Breast epithelium (tissue), 3 donors: Measurements from ENCODE around the gene GKN1.

ENCODE experiments used
- CTCF ChIP-seq, 3 donors: fragments of 450-650 bp; IDR thresholded peaks; one replicate each; pipeline ENCODE4 v1.5.1; 2016 to 2017; ENCODE audit warnings: antibody characterized with exemption in 3 of 3, mild to moderate bottlenecking in 3 of 3, moderate library complexity in 3 of 3
- POLR2A ChIP-seq: fragments of 450-650 bp; IDR thresholded peaks from one replicate; pipeline ENCODE4 v1.6.1; 2016; ENCODE audit warnings: antibody characterized with exemption, mild to moderate bottlenecking, moderate library complexity
- POLR2AphosphoS5 ChIP-seq, 3 donors: sonication (generic); formaldehyde crosslinking; IDR thresholded peaks; one replicate each; pipeline ENCODE4 v1.6.1; 2017; ENCODE audit warnings: antibody characterized with exemption in 3 of 3

- TF ChIP-seq CTCF (IDR thresholded peaks at IDR 0.05) (no peak), POLR2AphosphoS5 (IDR thresholded peaks at IDR 0.05) (no peak), POLR2A (no peak)
These were observed 2.7 kb upstream of the GKN1 start for GRCh38 chr2:68971591-68972231.
